ENCODE data around the gene ELAVL3.
"Not testable (repeated sequence)": the region's sequence is repeated elsewhere in the genome, so short reads cannot be mapped to it uniquely, and the experiment has no call there.

ELAVL3 gene

GRCh38 chr19:11458236-11458900 lies 22.5 kb downstream of the ELAVL3 start:
- no peak for DNase-seq

GRCh38 chr19:11457831-11458230 lies 23.0 kb downstream of the ELAVL3 start:
- DNase-seq: no peak
- TF ChIP-seq GATA1 (IDR thresholded peaks at IDR 0.05; ENCODE audit: low read depth, low read length): no peak
- TF ChIP-seq POLR2A (IDR thresholded peaks at IDR 0.05; ENCODE audit: low read length): no peak

More at GRCh38 chr19:11458236-11458900, 22.5 kb downstream of the ELAVL3 start:
- TF ChIP-seq POLR2A (IDR thresholded peaks at IDR 0.05; ENCODE audit: low read length) (no peak), GATA1 (IDR thresholded peaks at IDR 0.05; ENCODE audit: low read depth, low read length) (no peak)

GRCh38 chr19:11457115-11457514 lies 23.7 kb downstream of the ELAVL3 start:
- TF ChIP-seq POLR2A (IDR thresholded peaks at IDR 0.05; ENCODE audit: low read length) (no peak), GATA1 (IDR thresholded peaks at IDR 0.05; ENCODE audit: low read depth, low read length) (no peak)
- no peak for DNase-seq

GRCh38 chr19:11456659-11457058 lies 24.2 kb downstream of the ELAVL3 start:
- no peak for DNase-seq
- no peak for TF ChIP-seq POLR2A (IDR thresholded peaks at IDR 0.05; ENCODE audit: low read length)
- no peak for TF ChIP-seq GATA1 (IDR thresholded peaks at IDR 0.05; ENCODE audit: low read depth, low read length)

- not testable (repeated sequence) for DNase-seq
These were observed 25.7 kb downstream of the ELAVL3 start for GRCh38 chr19:11455233-11455554.

- peak in 1 of 2 experiments; percentile 41 for DNase-seq
- TF ChIP-seq POLR2A (IDR thresholded peaks at IDR 0.05; ENCODE audit: low read length): no peak
- no peak for TF ChIP-seq GATA1 (IDR thresholded peaks at IDR 0.05; ENCODE audit: low read depth, low read length)
These were observed 27.1 kb downstream of the ELAVL3 start for GRCh38 chr19:11453468-11454341.

GRCh38 chr19:11452620-11453310 lies 28.1 kb downstream of the ELAVL3 start:
- no peak for DNase-seq
- TF ChIP-seq GATA1 (IDR thresholded peaks at IDR 0.05; ENCODE audit: low read depth, low read length): no peak
- no peak for TF ChIP-seq POLR2A (IDR thresholded peaks at IDR 0.05; ENCODE audit: low read length)

GRCh38 chr19:11451871-11452619 lies 28.8 kb downstream of the ELAVL3 start:
- no peak for TF ChIP-seq GATA1 (IDR thresholded peaks at IDR 0.05; ENCODE audit: low read depth, low read length)
- no peak for DNase-seq

- TF ChIP-seq GATA1 (IDR thresholded peaks at IDR 0.05; ENCODE audit: low read depth, low read length) (no peak), POLR2A (IDR thresholded peaks at IDR 0.05; ENCODE audit: low read length) (no peak)
- DNase-seq: no peak
These were observed 29.4 kb downstream of the ELAVL3 start for GRCh38 chr19:11451327-11451870.

GRCh38 chr19:11450570-11451326 lies 30.1 kb downstream of the ELAVL3 start:
- DNase-seq: no peak
- TF ChIP-seq POLR2A (IDR thresholded peaks at IDR 0.05; ENCODE audit: low read length) (no peak), GATA1 (IDR thresholded peaks at IDR 0.05; ENCODE audit: low read depth, low read length) (no peak)

GRCh38 chr19:11448923-11449554 lies 31.8 kb downstream of the ELAVL3 start:
- no peak for DNase-seq
- TF ChIP-seq GATA1 (IDR thresholded peaks at IDR 0.05; ENCODE audit: low read depth, low read length) (no peak), POLR2A (IDR thresholded peaks at IDR 0.05; ENCODE audit: low read length) (no peak)

- no peak for DNase-seq
- no peak for TF ChIP-seq GATA1 (IDR thresholded peaks at IDR 0.05; ENCODE audit: low read depth, low read length)
- TF ChIP-seq POLR2A (IDR thresholded peaks at IDR 0.05; ENCODE audit: low read length): no peak
These were observed 32.4 kb downstream of the ELAVL3 start for GRCh38 chr19:11448410-11448809.
